ENCODE data around the gene B4GALT6. TPM values are rescaled to one million over a fixed set of nuclear protein-coding genes. Genes with fewer than 3 reads are reported as not detected.

The B4GALT6 gene
- total RNA-seq, 2 experiments from 2014 or later = 2.6 to 3.3 TPM

- DNase-seq = no peak
- Mint-ChIP-seq H3K36me3 (no peaks in the 10 kb centered on the region), H3K27ac (no peak overlapping the region), H3K9me3 (no peaks in the 10 kb centered on the region), H3K27me3 (no peaks in the 10 kb centered on the region), H3K4me3 (no peak overlapping the region), H3K4me1 (ENCODE audit: low read depth) (no peaks in the 10 kb centered on the region)
- POLR2A ChIA-PET = no interaction called here
- intact Hi-C loops (cut with micrococcal nuclease) = no loop called here
- CTCF ChIA-PET = interaction anchor here (0.7 to 2.2 kb wide), 2 partner anchors 11 to 193 kb away, joined by 3 to 4 read pairs; no protein-coding TSS in a partner anchor
These were observed 27.2 kb upstream of the B4GALT6 start for GRCh38 chr18:31711365-31712172.

DNA sequence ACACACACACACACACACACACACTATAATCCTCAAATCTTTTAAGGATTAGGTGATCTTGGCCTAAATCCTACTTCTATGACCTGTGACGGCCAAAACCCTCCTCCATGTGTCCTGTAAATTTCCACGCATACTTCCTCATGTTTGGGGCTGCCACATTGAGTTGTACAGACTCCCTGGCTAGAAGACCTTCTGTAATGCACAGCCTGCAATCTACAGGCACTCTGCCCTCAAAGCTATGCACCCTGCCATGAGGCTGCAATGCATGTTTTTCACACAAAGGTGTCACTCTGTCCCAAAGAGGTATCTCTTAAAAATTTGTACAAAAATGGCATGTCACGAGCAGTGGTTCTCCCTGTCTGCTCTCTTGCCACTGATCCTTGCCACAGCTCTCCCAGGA, 26.4 kb upstream of the B4GALT6 start:
- Mint-ChIP-seq H3K9me3 (no peaks in the 10 kb centered on the region), H3K27ac (no peak overlapping the region), H3K27me3 (no peaks in the 10 kb centered on the region), H3K36me3 (no peaks in the 10 kb centered on the region), H3K4me1 (ENCODE audit: low read depth) (no peaks in the 10 kb centered on the region), H3K4me3 (no peak overlapping the region)
- DNase-seq = no peak
- ChIA-PET POLR2A (no interaction called here), CTCF (interaction anchor here (0.7 kb wide), 1 partner anchor 192 kb away, joined by 3 read pairs; no protein-coding TSS in a partner anchor)
- intact Hi-C loops (cut with micrococcal nuclease) = no loop called here

DNA sequence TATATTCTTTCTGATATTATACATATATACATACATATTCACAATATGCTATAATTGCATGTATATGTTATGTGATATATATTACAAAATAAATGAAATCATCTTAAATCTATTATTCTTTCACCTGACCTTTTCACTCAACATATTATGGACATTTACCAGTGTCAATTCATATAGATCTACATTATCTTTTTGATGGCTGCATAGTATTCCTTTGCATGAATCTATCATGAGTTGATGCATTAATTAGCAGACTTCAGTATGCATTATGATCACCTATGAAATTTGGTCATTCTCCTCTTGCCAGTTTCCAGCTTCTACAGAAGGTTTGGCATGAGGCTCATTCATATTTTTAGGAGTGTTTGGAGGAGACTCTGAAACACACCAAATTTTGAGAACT, 23.4 kb upstream of the B4GALT6 start:
- POLR2A ChIA-PET = no interaction called here
- intact Hi-C loops (cut with micrococcal nuclease) = no loop called here
- Mint-ChIP-seq H3K9me3 (no peaks in the 10 kb centered on the region), H3K27me3 (no peaks in the 10 kb centered on the region), H3K27ac (no peak overlapping the region), H3K4me3 (no peak overlapping the region), H3K4me1 (ENCODE audit: low read depth) (no peaks in the 10 kb centered on the region), H3K36me3 (no peaks in the 10 kb centered on the region)
- no peak for DNase-seq
- CTCF ChIA-PET = interaction anchor here (1.2 to 1.3 kb wide), 2 partner anchors 15 to 151 kb away, joined by 3 to 8 read pairs; no protein-coding TSS in a partner anchor

- DNase-seq = no peak
- ChIA-PET POLR2A (no interaction called here), CTCF (interaction anchor here (1.7 kb wide), 1 partner anchor 20 kb away, joined by 5 read pairs; no protein-coding TSS in a partner anchor)
- H3K4me3 Mint-ChIP-seq = no peak overlapping the region
- H3K27ac Mint-ChIP-seq = no peak overlapping the region
- intact Hi-C loops (cut with micrococcal nuclease) = no loop called here
- H3K4me1 Mint-ChIP-seq (ENCODE audit: low read depth) = peaks cover 5% of the 10 kb centered on the region
- peaks cover 4% of the 10 kb centered on the region for H3K9me3 Mint-ChIP-seq
- H3K27me3 Mint-ChIP-seq = no peaks in the 10 kb centered on the region
- H3K36me3 Mint-ChIP-seq = no peaks in the 10 kb centered on the region
These were observed 18.1 kb upstream of the B4GALT6 start for GRCh38 chr18:31702449-31702848.

GRCh38 chr18:31701744-31702143, 17.4 kb upstream of the B4GALT6 start:
- Mint-ChIP-seq H3K4me3 (no peak overlapping the region), H3K4me1 (ENCODE audit: low read depth) (peaks cover 5% of the 10 kb centered on the region), H3K36me3 (no peaks in the 10 kb centered on the region), H3K27ac (no peak overlapping the region), H3K9me3 (peaks cover 4% of the 10 kb centered on the region), H3K27me3 (no peaks in the 10 kb centered on the region)
- intact Hi-C loops (cut with micrococcal nuclease) = no loop called here
- POLR2A ChIA-PET = no interaction called here
- CTCF ChIA-PET = no interaction called here
- no peak for DNase-seq

- no peak overlapping the region for H3K4me3 Mint-ChIP-seq
- POLR2A ChIA-PET = no interaction called here
- no peaks in the 10 kb centered on the region for H3K27me3 Mint-ChIP-seq
- peaks cover 4% of the 10 kb centered on the region for H3K9me3 Mint-ChIP-seq
- peaks cover 5% of the 10 kb centered on the region for H3K4me1 Mint-ChIP-seq (ENCODE audit: low read depth)
- CTCF ChIA-PET = no interaction called here
- intact Hi-C loops (cut with micrococcal nuclease) = no loop called here
- no peak overlapping the region for H3K27ac Mint-ChIP-seq
- no peak for DNase-seq
- no peaks in the 10 kb centered on the region for H3K36me3 Mint-ChIP-seq
These were observed 16.6 kb upstream of the B4GALT6 start for GRCh38 chr18:31700990-31701389.

DNA sequence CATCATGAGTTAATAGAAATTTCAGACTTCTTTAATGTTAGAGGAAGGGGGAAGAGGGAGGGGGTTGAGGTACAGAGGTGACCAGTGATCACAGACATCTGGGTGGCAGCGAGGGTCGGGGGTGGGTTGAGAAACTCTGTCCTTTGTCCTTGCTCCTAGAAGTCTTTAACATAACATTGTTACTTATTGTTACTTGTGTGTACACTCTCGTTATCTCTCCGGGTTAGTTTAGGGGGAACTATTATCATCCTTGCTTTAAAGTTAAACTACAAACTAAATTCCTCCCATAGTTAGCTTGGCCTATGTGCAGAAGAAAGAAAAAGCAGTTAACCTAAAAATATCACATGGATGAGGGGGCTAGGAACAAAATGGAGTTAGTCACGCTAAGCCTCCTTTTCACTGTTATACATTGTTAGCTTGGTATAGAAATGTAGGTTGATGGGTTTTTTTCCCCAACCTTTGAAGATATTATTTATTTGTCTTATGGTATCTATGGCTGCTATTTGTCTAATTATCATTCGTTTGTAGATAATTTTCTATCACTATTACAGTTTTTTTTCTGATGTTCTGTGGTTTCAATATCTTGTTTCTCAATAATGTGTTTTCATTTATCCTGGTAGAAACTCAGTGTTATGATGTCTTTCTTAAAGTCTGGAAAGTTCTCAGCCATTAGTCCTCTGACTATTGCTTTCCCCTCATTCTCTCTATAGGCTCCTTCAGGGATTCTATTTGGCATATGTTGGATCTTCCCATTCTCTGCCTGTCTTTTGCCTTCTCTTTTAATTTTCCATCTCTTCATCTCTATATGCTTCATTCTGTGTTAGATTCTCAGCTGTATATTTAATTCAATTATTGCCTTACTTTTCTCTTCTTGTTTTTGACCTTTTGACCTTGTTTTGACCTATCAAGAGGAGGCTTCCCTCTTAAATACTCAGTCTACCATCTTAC, 13.2 kb upstream of the B4GALT6 start:
- CTCF ChIA-PET = interaction anchor here (1.0 kb wide), 1 partner anchor 44 kb away, joined by 3 read pairs; no protein-coding TSS in a partner anchor
- DNase-seq = no peak
- no peak overlapping the region for H3K27ac Mint-ChIP-seq

DNA sequence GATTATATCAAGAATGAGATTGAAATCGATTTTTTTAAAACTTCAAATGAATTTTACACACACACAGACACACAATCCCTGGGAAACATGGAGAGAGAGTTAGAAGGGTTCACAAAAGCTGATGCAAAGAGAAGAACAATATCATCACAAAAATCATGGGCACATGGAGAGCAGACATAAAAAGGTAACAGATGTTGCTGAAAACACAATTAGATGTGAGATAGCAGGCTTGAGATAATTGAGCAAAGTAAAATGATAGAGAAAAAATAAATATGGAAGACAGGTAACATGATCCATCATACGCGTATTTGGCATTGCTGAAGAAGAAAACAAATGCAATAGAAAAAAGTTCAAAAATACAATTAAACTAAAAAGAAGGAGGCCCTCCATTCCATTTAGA, 11.6 kb upstream of the B4GALT6 start:
- Mint-ChIP-seq H3K36me3 (no peaks in the 10 kb centered on the region), H3K9me3 (peaks cover 4% of the 10 kb centered on the region), H3K27ac (no peak overlapping the region), H3K27me3 (peaks cover 13% of the 10 kb centered on the region), H3K4me1 (ENCODE audit: low read depth) (no peaks in the 10 kb centered on the region), H3K4me3 (no peak overlapping the region)
- intact Hi-C loops (cut with micrococcal nuclease) = no loop called here
- no peak for DNase-seq
- CTCF ChIA-PET = no interaction called here
- POLR2A ChIA-PET = no interaction called here

More for the DNA sequence above, 13.2 kb upstream of the B4GALT6 start:
- POLR2A ChIA-PET = no interaction called here
- Mint-ChIP-seq H3K27me3 (peaks cover 10% of the 10 kb centered on the region), H3K4me1 (ENCODE audit: low read depth) (peaks cover 3% of the 10 kb centered on the region), H3K36me3 (no peaks in the 10 kb centered on the region), H3K4me3 (no peak overlapping the region), H3K9me3 (peaks cover 4% of the 10 kb centered on the region)
- intact Hi-C loops (cut with micrococcal nuclease) = no loop called here

DNA sequence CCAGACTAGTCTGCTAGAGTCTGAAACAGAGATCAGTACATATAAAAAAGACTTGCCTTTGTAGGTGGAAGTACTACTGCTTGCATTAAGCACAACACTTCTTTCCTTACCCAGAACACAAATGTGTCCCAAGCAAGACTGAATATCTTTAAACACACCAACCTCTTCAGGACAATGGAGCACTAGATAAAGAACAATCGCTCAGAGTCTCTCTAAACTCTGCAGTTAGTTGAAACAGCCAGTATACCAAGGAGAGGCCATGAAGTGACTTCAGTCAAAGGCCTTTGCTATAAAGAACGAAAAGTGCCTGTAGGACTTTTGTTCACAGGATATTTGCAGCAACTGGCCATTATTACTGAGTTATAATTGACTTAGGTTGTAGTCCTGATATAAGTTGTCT, 9.9 kb upstream of the B4GALT6 start:
- H3K27me3 Mint-ChIP-seq = peaks cover 13% of the 10 kb centered on the region

GRCh38 chr18:31688606-31689005, 4.2 kb upstream of the B4GALT6 start:
- CTCF ChIA-PET = interaction anchor here (0.5 to 0.7 kb wide), 2 partner anchors 12 to 33 kb away, joined by 3 read pairs; no protein-coding TSS in a partner anchor
- Mint-ChIP-seq H3K9me3 (no peaks in the 10 kb centered on the region), H3K27me3 (peaks cover 28% of the 10 kb centered on the region), H3K27ac (no peak overlapping the region), H3K36me3 (no peaks in the 10 kb centered on the region), H3K4me3 (no peak overlapping the region), H3K4me1 (ENCODE audit: low read depth) (peaks cover 13% of the 10 kb centered on the region)
- POLR2A ChIA-PET = no interaction called here
- intact Hi-C loops (cut with micrococcal nuclease) = loop anchor here (10.0 kb wide), 2 partner anchors 194 to 406 kb away; partner anchors contain the start of genes DSG2 and RNF138
- no peak for DNase-seq

More for the DNA sequence above, 9.9 kb upstream of the B4GALT6 start:
- Mint-ChIP-seq H3K4me1 (ENCODE audit: low read depth) (no peaks in the 10 kb centered on the region), H3K36me3 (no peaks in the 10 kb centered on the region), H3K9me3 (peaks cover 4% of the 10 kb centered on the region), H3K27ac (no peak overlapping the region), H3K4me3 (no peak overlapping the region)
- no peak for DNase-seq
- ChIA-PET POLR2A (no interaction called here), CTCF (no interaction called here)
- intact Hi-C loops (cut with micrococcal nuclease) = no loop called here

DNA sequence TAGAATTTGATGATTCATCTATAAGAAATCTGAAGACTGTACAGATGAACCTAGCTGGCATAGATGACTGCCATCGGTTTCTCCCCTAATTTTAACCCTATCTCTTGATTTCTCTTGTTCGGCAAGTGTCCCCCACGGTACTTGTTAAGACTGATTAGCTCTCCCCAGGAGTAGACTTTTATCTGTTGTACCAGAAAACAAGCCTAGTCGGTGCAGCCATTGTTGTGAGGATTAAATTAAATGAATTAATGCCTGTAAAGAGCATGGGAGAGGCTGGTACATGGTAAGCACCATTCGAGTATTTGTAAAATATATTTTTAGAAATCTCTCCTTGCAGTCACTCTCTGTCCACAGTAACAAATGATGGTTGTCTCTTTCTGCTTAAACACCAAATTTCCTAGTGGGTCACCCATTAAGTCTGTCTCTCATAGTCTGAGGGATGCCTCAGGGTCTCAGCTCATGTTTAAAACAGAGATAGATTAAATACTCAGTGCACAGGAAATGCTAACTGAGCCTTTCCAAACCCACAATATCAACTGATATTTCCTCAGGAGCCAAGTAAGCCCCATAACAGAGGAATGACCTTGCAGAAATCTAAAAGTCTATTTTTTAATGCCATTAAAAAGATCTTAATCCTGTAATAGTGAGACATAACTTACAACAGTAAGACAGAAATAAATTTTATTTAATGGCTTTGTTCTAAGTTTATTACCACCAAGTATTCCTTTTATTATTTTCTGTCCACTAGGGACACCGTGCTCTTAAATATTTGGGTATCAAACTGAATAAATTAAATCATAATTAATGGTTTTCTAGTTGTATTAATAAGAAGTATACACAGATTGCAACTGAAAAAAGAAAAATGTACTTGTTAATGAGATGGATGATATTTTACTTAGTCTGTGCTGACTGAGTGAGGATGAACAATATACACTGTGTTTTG, 2.9 kb upstream of the B4GALT6 start:
- intact Hi-C loops (cut with micrococcal nuclease) = loop anchor here (10.0 kb wide), 2 partner anchors 192 to 408 kb away; partner anchors contain the start of genes DSG2 and RNF138
- Mint-ChIP-seq H3K27me3 (peaks cover 25% of the 10 kb centered on the region), H3K36me3 (no peaks in the 10 kb centered on the region), H3K4me3 (no peak overlapping the region), H3K9me3 (no peaks in the 10 kb centered on the region), H3K4me1 (ENCODE audit: low read depth) (peaks cover 24% of the 10 kb centered on the region), H3K27ac (no peak overlapping the region)
- ChIA-PET POLR2A (no interaction called here), CTCF (interaction anchor here (1.6 kb wide), 1 partner anchor 37 kb away, joined by 3 read pairs; no protein-coding TSS in a partner anchor)
- no peak for DNase-seq

Measured in activated CD4-positive, alpha-beta memory T cell treated with anti-CD3 and anti-CD28 coated beads for 36 hours (primary cell).